HepG2 (cell line): ENCODE data around the gene EPM2AIP1. TPM values are rescaled to one million over a fixed set of nuclear protein-coding genes. Genes with fewer than 3 reads are reported as not detected.

Experiments
- AKAP8 ChIP-seq: sonication (generic); formaldehyde crosslinking; IDR thresholded peaks from 2 replicates; pipeline ENCODE4 v1.5.1; 2020; ENCODE audit warnings: mild to moderate bottlenecking, missing genetic modification reagents
- BRD4 ChIP-seq: sonication (generic); formaldehyde crosslinking; IDR thresholded peaks from 2 replicates; pipeline ENCODE4 v1.4.0; 2020; ENCODE audit warnings: missing genetic modification reagents
- FOXA1 ChIP-seq, 2 experiments: fragments of 450-650 bp in 1 of 2; sonication (generic) in 1 of 2; formaldehyde crosslinking in 1 of 2; IDR thresholded peaks; 2 replicates each; pipeline versions ENCODE4 v1.4.0 to v1.6.1; 2016 to 2020; ENCODE audit warnings: missing genetic modification reagents in 1 of 2
- IRX3 ChIP-seq: sonication (generic); formaldehyde crosslinking; IDR thresholded peaks from 2 replicates; pipeline ENCODE4 v1.8.1; 2023; ENCODE audit warnings: mild to moderate bottlenecking, low read depth, missing genetic modification reagents, borderline replicate concordance
- KAT8 ChIP-seq: IDR thresholded peaks from 2 replicates; pipeline ENCODE4 v1.6.1; 2016; ENCODE audit warnings: missing genetic modification reagents, missing compliant biosample characterization
- NFYC ChIP-seq: IDR thresholded peaks from 2 replicates; pipeline ENCODE4 v1.6.1; 2016; ENCODE audit warnings: missing genetic modification reagents, missing compliant biosample characterization
- NONO ChIP-seq, 2 experiments: fragments of 450-650 bp in 1 of 2; sonication (generic) in 1 of 2; formaldehyde crosslinking in 1 of 2; IDR thresholded peaks in 1 of 2; conservative IDR thresholded peaks in 1 of 2; 2 replicates each; pipeline versions ENCODE4 v1.6.1 to v1.8.0; 2017 to 2022; ENCODE audit warnings: mild to moderate bottlenecking in 1 of 2, missing genetic modification reagents in 1 of 2, moderate library complexity in 1 of 2
- PRMT3 ChIP-seq: sonication (generic); formaldehyde crosslinking; IDR thresholded peaks from 2 replicates; pipeline ENCODE4 v1.8.1; 2022; ENCODE audit warnings: low read depth, mild to moderate bottlenecking, moderate library complexity, missing genetic modification reagents, borderline replicate concordance
- WIZ ChIP-seq: sonication (generic); formaldehyde crosslinking; IDR thresholded peaks from 2 replicates; pipeline ENCODE4 v1.5.1; 2020; ENCODE audit warnings: mild to moderate bottlenecking, missing genetic modification reagents
- ZBTB1 ChIP-seq: sonication (generic); formaldehyde crosslinking; IDR thresholded peaks from 2 replicates; pipeline ENCODE4 v1.4.0; 2020; ENCODE audit warnings: missing genetic modification reagents, borderline replicate concordance
- ZBTB20 ChIP-seq: sonication (generic); formaldehyde crosslinking; IDR thresholded peaks from 2 replicates; pipeline ENCODE4 v1.8.1; 2023; ENCODE audit warnings: missing genetic modification reagents, low read depth, mild to moderate bottlenecking, borderline replicate concordance
- ZBTB38 ChIP-seq: sonication (generic); formaldehyde crosslinking; IDR thresholded peaks from 2 replicates; pipeline ENCODE4 v1.5.1; 2020; ENCODE audit warnings: mild to moderate bottlenecking, missing genetic modification reagents
- ZFP37 ChIP-seq: sonication (generic); formaldehyde crosslinking; IDR thresholded peaks from 2 replicates; pipeline ENCODE4 v1.4.0; 2020; ENCODE audit warnings: missing genetic modification reagents, borderline replicate concordance
- ZNF235 ChIP-seq: sonication (generic); formaldehyde crosslinking; IDR thresholded peaks from 2 replicates; pipeline ENCODE4 v1.8.1; 2023; ENCODE audit warnings: mild to moderate bottlenecking, missing genetic modification reagents, borderline replicate concordance
- ZNF337 ChIP-seq: sonication (generic); formaldehyde crosslinking; IDR thresholded peaks from 2 replicates; pipeline ENCODE4 v1.5.1; 2020; ENCODE audit warnings: missing genetic modification reagents, low read depth, mild to moderate bottlenecking, borderline replicate concordance
- polyA plus RNA-seq, 8 experiments: library from polyadenylated mRNA; depleted of rRNA in 3 of 8; stranded (reverse) in 7 of 8; unstranded in 1 of 8; fragments of >200 nt; fragmentation: Illumina TruSeq in 4 of 8; extraction: Trizol in 4 of 8; gene quantifications; 2 replicates each; pipeline versions ENCODE4 v1.2.1 to v1.2.3, GENCODE V29; 2011 to 2016; ENCODE audit warnings: low read depth in 4 of 8, missing spikeins in 1 of 8, mixed read lengths in 1 of 8; ENCODE audit not compliant: insufficient read depth in 1 of 8
- total RNA-seq, 5 experiments: library from RNA; depleted of rRNA; stranded (reverse); fragments of >200 nt; fragmentation: Illumina TruSeq; extraction: Trizol; gene quantifications; 2 replicates each; pipeline ENCODE4 v1.2.3, GENCODE V29; 2016; ENCODE audit warnings: low read depth in 1 of 5
- TF ChIP-seq, protein P1 (sequence below): sonication (generic); formaldehyde crosslinking; IDR thresholded peaks from 2 replicates; pipeline ENCODE4 v1.8.0; 2022; ENCODE audit warnings: mild to moderate bottlenecking, missing genetic modification reagents, borderline replicate concordance
- TF ChIP-seq, protein P2 (sequence below), 2 experiments: fragments of 450-650 bp in 1 of 2; sonication (generic) in 1 of 2; formaldehyde crosslinking in 1 of 2; IDR thresholded peaks; 2 replicates each; pipeline versions ENCODE4 v1.6.1 to v1.8.0; 2016 to 2022; ENCODE audit warnings: antibody characterized with exemption in 1 of 2, mild to moderate bottlenecking in 1 of 2, missing genetic modification reagents in 1 of 2

The EPM2AIP1 gene
- total and polyA plus RNA-seq, 2 of the 13 experiments (the other 11 are each of a cell fraction or from before 2014, with no cell fraction given), result 10.7 to 23.0 TPM

DNA sequence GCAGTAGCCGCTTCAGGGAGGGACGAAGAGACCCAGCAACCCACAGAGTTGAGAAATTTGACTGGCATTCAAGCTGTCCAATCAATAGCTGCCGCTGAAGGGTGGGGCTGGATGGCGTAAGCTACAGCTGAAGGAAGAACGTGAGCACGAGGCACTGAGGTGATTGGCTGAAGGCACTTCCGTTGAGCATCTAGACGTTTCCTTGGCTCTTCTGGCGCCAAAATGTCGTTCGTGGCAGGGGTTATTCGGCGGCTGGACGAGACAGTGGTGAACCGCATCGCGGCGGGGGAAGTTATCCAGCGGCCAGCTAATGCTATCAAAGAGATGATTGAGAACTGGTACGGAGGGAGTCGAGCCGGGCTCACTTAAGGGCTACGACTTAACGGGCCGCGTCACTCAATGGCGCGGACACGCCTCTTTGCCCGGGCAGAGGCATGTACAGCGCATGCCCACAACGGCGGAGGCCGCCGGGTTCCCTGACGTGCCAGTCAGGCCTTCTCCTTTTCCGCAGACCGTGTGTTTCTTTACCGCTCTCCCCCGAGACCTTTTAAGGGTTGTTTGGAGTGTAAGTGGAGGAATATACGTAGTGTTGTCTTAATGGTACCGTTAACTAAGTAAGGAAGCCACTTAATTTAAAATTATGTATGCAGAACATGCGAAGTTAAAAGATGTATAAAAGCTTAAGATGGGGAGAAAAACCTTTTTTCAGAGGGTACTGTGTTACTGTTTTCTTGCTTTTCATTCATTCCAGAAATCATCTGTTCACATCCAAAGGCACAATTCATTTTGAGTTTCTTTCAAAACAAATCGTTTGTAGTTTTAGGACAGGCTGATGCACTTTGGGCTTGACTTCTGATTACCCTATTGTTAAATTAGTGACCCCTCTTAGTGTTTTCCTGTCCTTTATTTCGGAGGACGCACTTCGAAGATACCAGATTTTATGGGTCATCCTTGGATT lies 674 bp upstream of the EPM2AIP1 start, which contains the start of gene MLH1 (continued):
- TF ChIP-seq, protein P1, sequence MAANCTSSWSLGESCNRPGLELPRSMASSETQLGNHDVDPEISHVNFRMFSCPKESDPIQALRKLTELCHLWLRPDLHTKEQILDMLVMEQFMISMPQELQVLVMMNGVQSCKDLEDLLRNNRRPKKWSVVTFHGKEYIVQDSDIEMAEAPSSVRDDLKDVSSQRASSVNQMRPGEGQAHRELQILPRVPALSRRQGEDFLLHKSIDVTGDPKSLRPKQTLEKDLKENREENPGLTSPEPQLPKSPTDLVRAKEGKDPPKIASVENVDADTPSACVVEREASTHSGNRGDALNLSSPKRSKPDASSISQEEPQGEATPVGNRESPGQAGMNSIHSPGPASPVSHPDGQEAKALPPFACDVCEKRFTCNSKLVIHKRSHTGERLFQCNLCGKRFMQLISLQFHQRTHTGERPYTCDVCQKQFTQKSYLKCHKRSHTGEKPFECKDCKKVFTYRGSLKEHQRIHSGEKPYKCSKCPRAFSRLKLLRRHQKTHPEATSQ (CRISPR knock-in tag), result no peak
- TF ChIP-seq ZNF235 (CRISPR knock-in tag), result 0 out of 2 replicates have a peak, but pooled peaks have one; percentile 40
- peak; percentile 96 for TF ChIP-seq NFYC
- TF ChIP-seq KAT8, result peak; percentile 86
- no peak for TF ChIP-seq PRMT3
- TF ChIP-seq ZFP37, result no peak; the same call in 1 of the 2 replicates
- TF ChIP-seq AKAP8 (CRISPR knock-in tag), result peak; percentile 85; the same call in 1 of the 2 replicates
- TF ChIP-seq WIZ (CRISPR knock-in tag), result no peak
- TF ChIP-seq, protein P2, sequence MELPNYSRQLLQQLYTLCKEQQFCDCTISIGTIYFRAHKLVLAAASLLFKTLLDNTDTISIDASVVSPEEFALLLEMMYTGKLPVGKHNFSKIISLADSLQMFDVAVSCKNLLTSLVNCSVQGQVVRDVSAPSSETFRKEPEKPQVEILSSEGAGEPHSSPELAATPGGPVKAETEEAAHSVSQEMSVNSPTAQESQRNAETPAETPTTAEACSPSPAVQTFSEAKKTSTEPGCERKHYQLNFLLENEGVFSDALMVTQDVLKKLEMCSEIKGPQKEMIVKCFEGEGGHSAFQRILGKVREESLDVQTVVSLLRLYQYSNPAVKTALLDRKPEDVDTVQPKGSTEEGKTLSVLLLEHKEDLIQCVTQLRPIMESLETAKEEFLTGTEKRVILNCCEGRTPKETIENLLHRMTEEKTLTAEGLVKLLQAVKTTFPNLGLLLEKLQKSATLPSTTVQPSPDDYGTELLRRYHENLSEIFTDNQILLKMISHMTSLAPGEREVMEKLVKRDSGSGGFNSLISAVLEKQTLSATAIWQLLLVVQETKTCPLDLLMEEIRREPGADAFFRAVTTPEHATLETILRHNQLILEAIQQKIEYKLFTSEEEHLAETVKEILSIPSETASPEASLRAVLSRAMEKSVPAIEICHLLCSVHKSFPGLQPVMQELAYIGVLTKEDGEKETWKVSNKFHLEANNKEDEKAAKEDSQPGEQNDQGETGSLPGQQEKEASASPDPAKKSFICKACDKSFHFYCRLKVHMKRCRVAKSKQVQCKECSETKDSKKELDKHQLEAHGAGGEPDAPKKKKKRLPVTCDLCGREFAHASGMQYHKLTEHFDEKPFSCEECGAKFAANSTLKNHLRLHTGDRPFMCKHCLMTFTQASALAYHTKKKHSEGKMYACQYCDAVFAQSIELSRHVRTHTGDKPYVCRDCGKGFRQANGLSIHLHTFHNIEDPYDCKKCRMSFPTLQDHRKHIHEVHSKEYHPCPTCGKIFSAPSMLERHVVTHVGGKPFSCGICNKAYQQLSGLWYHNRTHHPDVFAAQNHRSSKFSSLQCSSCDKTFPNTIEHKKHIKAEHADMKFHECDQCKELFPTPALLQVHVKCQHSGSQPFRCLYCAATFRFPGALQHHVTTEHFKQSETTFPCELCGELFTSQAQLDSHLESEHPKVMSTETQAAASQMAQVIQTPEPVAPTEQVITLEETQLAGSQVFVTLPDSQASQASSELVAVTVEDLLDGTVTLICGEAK (IDR thresholded peaks at IDR 0.05), result no peak
- TF ChIP-seq, protein P2 (CRISPR knock-in tag; IDR thresholded peaks at IDR 0.05), result no peak
- 0 out of 2 replicates have a peak, but pooled peaks have one; percentile 19 for TF ChIP-seq ZNF337 (CRISPR knock-in tag)
- TF ChIP-seq ZBTB1 (CRISPR knock-in tag), result no peak
- TF ChIP-seq BRD4, result peak; percentile 77
- TF ChIP-seq ZBTB38 (CRISPR knock-in tag), result peak; percentile 64; the same call in 1 of the 2 replicates
- TF ChIP-seq NONO (IDR thresholded peaks at IDR 0.05), result no peak
- TF ChIP-seq NONO (CRISPR knock-in tag; conservative IDR thresholded peaks at IDR 0.05), result peak; percentile 61; the same call in 1 of the 2 replicates
- no peak for TF ChIP-seq IRX3 (CRISPR knock-in tag)
- peak; percentile 20; the same call in 1 of the 2 replicates for TF ChIP-seq ZBTB20 (CRISPR knock-in tag)
- no peak for TF ChIP-seq FOXA1 (IDR thresholded peaks at IDR 0.05)
- no peak for TF ChIP-seq FOXA1 (CRISPR knock-in tag; IDR thresholded peaks at IDR 0.05)
